Tibial nerve (tissue), 4 donors: ENCODE results near the gene METTL16. TPM values are rescaled to one million over a fixed set of nuclear protein-coding genes. Genes with fewer than 3 reads are reported as not detected.
"Not testable (repeated sequence)": the region's sequence is repeated elsewhere in the genome, so short reads cannot be mapped to it uniquely, and the experiment has no call there.

Experiments used
- DNase-seq, 2 donors: peaks; one replicate each; pipeline ENCODE4 v3.0.0-alpha.2; 2019; ENCODE audit warnings: low spot score in 2 of 2
- H3K27ac ChIP-seq, 4 donors: fragments of 200-600 bp; sonication (generic) in 3 of 4; one replicate each; pipeline ENCODE4 v1.5.1; 2017 to 2019; ENCODE audit warnings: mild to moderate bottlenecking in 1 of 4
- H3K27me3 ChIP-seq, 2 donors: fragments of 200-600 bp; sonication (generic) in 1 of 2; one replicate each; pipeline versions ENCODE4 v1.5.1 to v1.6.0; 2017 to 2019
- H3K36me3 ChIP-seq, 3 donors: fragments of 200-600 bp; sonication (generic); one replicate each; pipeline ENCODE4 v1.5.1; 2018 to 2019
- H3K4me1 ChIP-seq, 4 donors: fragments of 200-600 bp; sonication (generic) in 3 of 4; one replicate each; pipeline ENCODE4 v1.5.1; 2017 to 2019
- H3K4me3 ChIP-seq, 4 donors: fragments of 200-600 bp; sonication (generic) in 3 of 4; one replicate each; pipeline ENCODE4 v1.5.1; 2017 to 2019; ENCODE audit warnings: mild to moderate bottlenecking in 1 of 4, moderate library complexity in 1 of 4
- H3K9me3 ChIP-seq, 4 donors: fragments of 200-600 bp; sonication (generic) in 3 of 4; one replicate each; pipeline ENCODE4 v1.5.1; 2017 to 2019
- CTCF ChIP-seq, 5 experiments: fragments of 200-600 bp in 3 of 5; fragments of 450-650 bp in 2 of 5; sonication (generic) in 3 of 5; IDR thresholded peaks; one replicate each; pipeline ENCODE4 v1.5.1; 2016 to 2019; ENCODE audit warnings: antibody characterized with exemption in 5 of 5, mild to moderate bottlenecking in 3 of 5, moderate library complexity in 2 of 5
- EP300 ChIP-seq, 2 donors: sonication (generic); formaldehyde crosslinking; IDR thresholded peaks; one replicate each; pipeline ENCODE4 v1.6.1; 2017; ENCODE audit warnings: antibody characterized with exemption in 2 of 2, mild to moderate bottlenecking in 1 of 2
- POLR2A ChIP-seq, 2 donors: fragments of 450-650 bp; IDR thresholded peaks; one replicate each; pipeline ENCODE4 v1.6.1; 2017; ENCODE audit warnings: antibody characterized with exemption in 2 of 2, mild to moderate bottlenecking in 2 of 2, moderate library complexity in 2 of 2
- WGBS, 2 donors: methylation state at CpG; one replicate each; pipeline ENCODE4 v1.1.5; 2018; 5-methylcytosine and 5-hydroxymethylcytosine counted together
- total RNA-seq, 4 donors: library from RNA; depleted of rRNA; stranded (reverse); fragments of >200 nt; gene quantifications; one replicate each; pipeline ENCODE4 v1.1.0, GENCODE V29; 2016

METTL16 gene
- total RNA-seq, 4 donors from 2014 or later = 26.5 to 38.1 (median 33.9) TPM

GRCh38 chr17:2445638-2446037, 66.0 kb downstream of the METTL16 start:
- peaks cover 0 to 6% (median 2%) of the 10 kb centered on the region in 4 donors for H3K9me3 ChIP-seq
- H3K36me3 ChIP-seq = peaks cover 0 to 35% (median 0%) of the 10 kb centered on the region in 3 donors
- H3K4me3 ChIP-seq = no peak overlapping the region
- H3K27ac ChIP-seq = no peak overlapping the region
- H3K4me1 ChIP-seq = no peaks in the 10 kb centered on the region
- WGBS, 2 donors = 97 to 100% methylated on average over 1 of the region's 1 CpG
- H3K27me3 ChIP-seq = no peaks in the 10 kb centered on the region
- TF ChIP-seq CTCF (IDR thresholded peaks at IDR 0.05) = no peak
- TF ChIP-seq EP300 (IDR thresholded peaks at IDR 0.05) = no peak
- no peak for TF ChIP-seq POLR2A (IDR thresholded peaks at IDR 0.05)
- no peak for DNase-seq

GRCh38 chr17:2444382-2444781, 67.3 kb downstream of the METTL16 start:
- whole genome bisulfite sequencing, 2 donors = 97 to 99% methylated on average over 8 of the region's 8 CpGs
- DNase-seq = no peak
- Histone ChIP-seq H3K4me3 (no peak overlapping the region), H3K27ac (no peak overlapping the region), H3K27me3 (no peaks in the 10 kb centered on the region), H3K4me1 (no peaks in the 10 kb centered on the region), H3K36me3 (peaks cover 0 to 46% (median 0%) of the 10 kb centered on the region in 3 donors), H3K9me3 (peaks cover 0 to 6% (median 2%) of the 10 kb centered on the region in 4 donors)
- TF ChIP-seq EP300 (IDR thresholded peaks at IDR 0.05) (no peak), POLR2A (IDR thresholded peaks at IDR 0.05) (no peak), CTCF (IDR thresholded peaks at IDR 0.05) (no peak)

GRCh38 chr17:2442166-2442565, 69.5 kb downstream of the METTL16 start:
- peaks cover 0 to 68% (median 0%) of the 10 kb centered on the region in 3 donors for H3K36me3 ChIP-seq
- 37% methylated on average over 3 of the region's 3 CpGs for WGBS, 2 donors
- H3K4me1 ChIP-seq = no peaks in the 10 kb centered on the region
- no peaks in the 10 kb centered on the region for H3K27me3 ChIP-seq
- no peak for TF ChIP-seq EP300 (IDR thresholded peaks at IDR 0.05)
- no peak for TF ChIP-seq POLR2A (IDR thresholded peaks at IDR 0.05)
- TF ChIP-seq CTCF (IDR thresholded peaks at IDR 0.05) = no peak
- peak overlapping the region in 1 of 4 donors; percentile 17 for H3K27ac ChIP-seq
- no peak overlapping the region for H3K4me3 ChIP-seq
- H3K9me3 ChIP-seq = peaks cover 0 to 6% (median 2%) of the 10 kb centered on the region in 4 donors
- DNase-seq = no peak

GRCh38 chr17:2440930-2441329, 70.8 kb downstream of the METTL16 start:
- Histone ChIP-seq H3K27ac (no peak overlapping the region), H3K27me3 (no peaks in the 10 kb centered on the region), H3K9me3 (peaks cover 0 to 2% (median under 1%) of the 10 kb centered on the region in 4 donors), H3K4me3 (no peak overlapping the region), H3K4me1 (no peaks in the 10 kb centered on the region), H3K36me3 (peaks cover 0 to 69% (median 0%) of the 10 kb centered on the region in 3 donors)
- TF ChIP-seq POLR2A (IDR thresholded peaks at IDR 0.05) = no peak
- TF ChIP-seq EP300 (IDR thresholded peaks at IDR 0.05) = no peak
- no peak for TF ChIP-seq CTCF (IDR thresholded peaks at IDR 0.05)
- DNase-seq = no peak
- WGBS, 2 donors = 83 to 86% methylated on average over 4 of the region's 4 CpGs

- H3K4me1 ChIP-seq, H3K27ac ChIP-seq, H3K27me3 ChIP-seq, DNase-seq, H3K9me3 ChIP-seq, H3K4me3 ChIP-seq: not testable (repeated sequence)
- peaks cover 0 to 64% (median 0%) of the 10 kb centered on the region in 3 donors for H3K36me3 ChIP-seq
- 90 to 93% methylated on average over 6 of the region's 6 CpGs for WGBS, 2 donors
Measured at GRCh38 chr17:2439997-2440396, 71.7 kb downstream of the METTL16 start.

- no peak overlapping the region for H3K4me3 ChIP-seq
- 85% methylated on average over 6 of the region's 6 CpGs for WGBS, 2 donors
- no peaks in the 10 kb centered on the region for H3K27me3 ChIP-seq
- no peak for DNase-seq
- H3K27ac ChIP-seq = no peak overlapping the region
- TF ChIP-seq EP300 (IDR thresholded peaks at IDR 0.05) = no peak
- TF ChIP-seq POLR2A (IDR thresholded peaks at IDR 0.05) = no peak
- no peak for TF ChIP-seq CTCF (IDR thresholded peaks at IDR 0.05)
- no peaks in the 10 kb centered on the region for H3K9me3 ChIP-seq
- peaks cover 0 to 64% (median 0%) of the 10 kb centered on the region in 3 donors for H3K36me3 ChIP-seq
- H3K4me1 ChIP-seq = peaks cover 0 to 15% (median 0%) of the 10 kb centered on the region in 4 donors
Measured at GRCh38 chr17:2438823-2439222, 72.9 kb downstream of the METTL16 start.
